T-helper 2 cell (primary cell): Measurements from ENCODE around the gene TIMM10B.
A peak's percentile ranks its signal among the peaks of the same experiment; 100 is the strongest.

Experiments used
- DNase-seq, 5 experiments: peaks; one replicate each; pipeline versions ENCODE4 v3.0.0 to v3.0.0-alpha.2; 2012 to 2022

TIMM10B gene

DNA sequence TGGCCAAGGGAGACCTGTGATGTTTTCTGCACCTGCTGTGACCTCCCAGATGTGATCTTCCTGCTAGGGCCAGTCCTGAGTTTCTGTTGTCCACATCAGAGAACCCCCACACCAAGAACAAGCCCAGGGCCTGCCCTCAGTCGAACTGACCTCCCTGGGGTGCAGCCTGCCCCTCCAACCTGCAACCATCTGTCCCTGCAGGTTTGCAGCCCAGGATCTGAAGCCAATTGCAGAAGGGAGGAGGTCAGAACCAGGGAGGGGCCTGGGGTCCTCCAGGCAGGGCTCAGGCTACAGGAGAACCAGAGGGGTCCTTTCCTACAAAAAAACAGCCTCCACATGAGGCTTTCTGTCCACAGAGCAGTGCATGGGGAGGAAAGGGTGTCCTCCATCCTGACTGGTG, 8.4 kb upstream of the TIMM10B start:
- no peak for DNase-seq

DNA sequence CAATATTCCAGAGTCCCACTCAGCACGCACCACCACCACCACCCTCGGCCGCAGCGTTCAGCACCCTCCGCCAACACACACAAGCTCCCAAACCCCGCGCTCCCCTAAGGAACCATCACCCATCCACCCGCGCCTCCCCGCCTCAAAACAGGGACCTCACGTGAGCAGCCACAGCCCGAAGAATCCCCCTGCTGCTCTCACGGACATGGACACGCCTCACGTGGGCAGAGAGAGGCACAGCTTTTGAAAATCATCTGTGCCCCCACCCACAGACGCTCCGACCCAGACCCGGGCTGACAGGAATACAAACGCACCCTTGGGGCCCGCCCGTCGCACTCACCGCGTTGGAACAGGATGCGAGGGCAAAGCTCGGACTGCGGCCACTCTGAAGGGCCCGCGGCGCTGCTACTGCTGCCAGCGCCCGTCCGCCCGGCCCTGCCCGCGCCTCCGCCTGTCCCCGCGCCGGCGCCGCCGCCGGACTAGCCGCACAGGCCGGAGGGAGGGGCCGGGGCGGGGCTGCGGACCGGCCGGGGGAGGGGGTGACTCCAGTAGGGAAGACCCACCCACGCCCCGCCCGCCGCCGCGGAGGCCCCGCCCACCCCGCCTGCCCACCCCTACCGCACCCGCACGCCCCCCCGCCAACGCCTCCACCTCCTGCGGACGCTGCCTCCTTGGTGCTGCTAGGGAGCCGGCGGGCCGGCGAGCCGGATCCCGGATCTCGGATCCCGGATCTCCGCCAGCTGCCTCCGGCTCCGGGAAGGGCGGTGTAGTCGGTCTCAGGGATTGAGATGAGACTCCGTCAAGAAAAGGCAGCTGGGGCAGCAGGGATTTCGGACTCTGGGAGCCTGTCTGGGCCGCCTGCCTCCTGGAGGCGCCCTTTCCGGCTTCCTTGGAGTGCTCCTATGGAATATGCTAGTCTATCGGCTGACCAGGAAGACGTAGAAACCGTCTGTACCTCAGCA, 7.6 kb upstream of the TIMM10B start, which contains the start of gene TRIM3:
TRIM3 (minus strand) TSS at position 491 of the 962 bp plus-strand sequence. CDS start 8,246 bp downstream, outside the sequence.
- peak; percentile 36 to 71 (median 63) for DNase-seq

DNA sequence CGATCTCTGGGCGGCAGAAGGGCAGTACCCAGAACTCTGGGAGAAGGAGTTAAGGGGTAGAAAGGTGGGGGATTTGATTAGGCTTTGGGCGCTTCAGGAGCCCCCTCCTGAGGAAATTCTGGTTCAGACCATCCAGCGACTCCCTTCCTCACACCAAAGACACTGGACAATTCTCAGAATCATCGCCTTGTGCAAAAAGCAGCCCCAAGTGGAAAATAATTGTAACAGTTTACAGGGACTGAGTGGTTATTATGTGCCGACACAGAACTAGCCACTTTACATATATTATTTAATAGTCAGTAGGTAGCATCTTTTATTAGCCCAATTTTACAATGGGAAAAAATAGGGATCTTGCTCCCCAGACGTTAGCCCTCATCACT, 6.9 kb upstream of the TIMM10B start:
- DNase-seq = no peak

DNA sequence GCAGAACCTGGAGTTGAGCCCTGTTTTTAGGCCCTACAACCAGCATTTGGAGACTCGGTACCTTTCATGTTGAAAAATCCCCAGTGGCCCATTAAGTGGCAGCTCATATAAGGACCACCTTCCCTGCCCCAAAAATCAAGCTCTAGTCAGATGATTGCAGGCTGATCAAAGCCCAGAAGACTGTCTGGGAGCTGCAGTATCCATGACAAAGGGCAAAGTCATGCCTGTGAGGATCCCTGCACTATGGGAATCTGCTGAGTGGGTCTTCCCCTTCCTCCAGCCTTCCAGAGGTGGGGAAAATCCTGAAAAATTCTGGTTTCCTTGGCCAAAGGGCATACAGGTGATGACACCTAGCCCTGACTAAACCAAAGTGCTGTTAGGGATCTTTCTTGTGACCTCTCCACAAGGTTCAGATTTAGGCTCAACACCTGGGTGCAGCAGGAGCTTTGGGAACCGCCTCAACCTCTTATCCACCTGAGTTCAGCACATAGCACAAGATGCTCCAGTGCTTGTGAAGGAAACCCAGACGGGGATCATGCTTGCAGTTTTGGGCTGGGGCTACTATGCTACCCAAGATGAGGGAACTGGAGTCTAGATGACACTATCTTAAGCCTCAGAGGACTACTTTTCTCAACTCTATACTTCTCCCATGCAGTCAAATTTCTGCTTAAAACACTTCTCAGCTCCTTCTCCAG, 6.3 kb upstream of the TIMM10B start:
- no peak for DNase-seq

DNA sequence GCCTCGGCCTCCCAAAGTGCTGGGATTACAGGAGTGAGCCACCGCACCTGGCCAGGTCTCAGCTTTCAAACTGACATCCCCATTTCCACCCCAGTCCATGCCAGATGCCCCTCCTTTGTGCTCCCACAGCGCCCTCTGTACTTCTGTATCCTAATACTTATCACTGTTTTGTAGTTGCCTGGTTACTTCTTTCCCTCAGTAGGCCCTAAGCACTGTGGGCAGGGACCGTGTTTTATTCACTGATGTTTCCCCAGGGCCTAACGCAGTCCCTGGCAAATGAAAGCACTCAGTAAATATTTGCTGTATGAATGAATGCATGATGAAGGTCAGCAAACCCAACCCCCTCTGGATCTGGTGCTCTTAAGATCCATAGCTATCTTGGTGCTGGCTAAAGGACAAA, 5.4 kb upstream of the TIMM10B start:
- DNase-seq = no peak

DNA sequence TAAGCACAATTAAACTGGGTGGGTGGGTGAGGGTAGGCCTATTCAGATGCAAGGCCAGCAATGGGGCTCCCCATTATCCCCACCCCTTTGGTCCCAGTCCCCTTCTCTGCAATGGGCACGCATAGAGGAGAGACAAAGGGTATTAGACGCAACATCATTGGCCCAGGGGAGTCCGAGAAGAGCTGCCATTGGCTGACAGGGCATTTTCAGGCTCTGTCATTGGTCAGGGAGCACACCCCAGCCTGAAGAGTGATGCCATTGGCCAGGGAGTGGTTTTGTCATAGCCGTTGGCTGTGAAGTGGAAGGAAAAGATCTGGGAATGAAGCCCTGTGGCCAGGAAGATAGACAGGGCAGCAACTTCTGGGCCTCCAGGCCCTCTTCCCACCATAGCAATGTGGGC, 4.7 kb upstream of the TIMM10B start:
- DNase-seq = no peak

DNA sequence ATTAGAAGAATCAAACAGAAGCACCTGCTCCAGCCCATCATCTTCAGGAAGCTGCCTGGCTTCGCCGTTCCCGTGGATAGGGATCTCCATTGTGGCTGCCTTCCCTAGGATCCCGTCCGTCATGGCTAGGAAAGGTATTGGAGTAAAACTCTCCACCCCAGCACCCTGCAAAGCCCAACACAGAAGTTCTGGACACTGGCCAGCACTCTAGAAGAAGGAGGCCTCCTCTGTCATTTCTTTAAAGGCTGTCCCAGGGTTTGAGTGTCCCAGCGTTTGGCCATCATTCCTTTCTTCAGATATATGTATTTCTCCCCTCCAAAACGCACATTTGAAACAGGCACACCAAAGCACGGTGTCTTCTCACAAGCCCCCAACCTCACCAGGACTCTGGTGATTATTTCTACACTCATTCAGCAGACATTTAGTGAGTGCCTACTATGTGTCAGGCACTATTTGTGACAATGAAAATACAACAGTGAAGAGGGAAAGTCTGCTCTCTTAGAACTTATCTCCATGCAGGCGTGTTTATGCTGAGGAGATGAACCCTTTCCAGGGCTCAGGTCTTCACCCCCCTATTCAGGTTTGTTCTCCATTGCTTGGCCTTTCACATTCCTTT, 894 bp upstream of the TIMM10B start:
- no peak for DNase-seq

DNA sequence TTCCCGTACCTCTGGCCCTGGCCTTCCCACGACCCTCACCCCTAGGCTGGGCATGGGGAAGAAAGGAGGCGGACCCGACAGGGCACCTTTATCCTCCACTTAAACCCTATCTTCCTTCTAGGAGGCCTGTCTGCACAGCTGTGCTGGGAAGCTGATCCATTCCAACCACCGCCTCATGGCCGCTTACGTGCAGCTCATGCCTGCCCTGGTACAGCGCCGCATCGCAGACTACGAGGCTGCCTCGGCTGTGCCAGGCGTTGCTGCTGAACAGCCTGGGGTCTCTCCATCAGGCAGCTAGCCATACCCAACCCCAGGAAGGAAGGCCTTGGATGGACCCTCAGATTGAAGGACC, 599 bp downstream of the TIMM10B start:
- DNase-seq = peak in 1 of 5 experiments; percentile 31

DNA sequence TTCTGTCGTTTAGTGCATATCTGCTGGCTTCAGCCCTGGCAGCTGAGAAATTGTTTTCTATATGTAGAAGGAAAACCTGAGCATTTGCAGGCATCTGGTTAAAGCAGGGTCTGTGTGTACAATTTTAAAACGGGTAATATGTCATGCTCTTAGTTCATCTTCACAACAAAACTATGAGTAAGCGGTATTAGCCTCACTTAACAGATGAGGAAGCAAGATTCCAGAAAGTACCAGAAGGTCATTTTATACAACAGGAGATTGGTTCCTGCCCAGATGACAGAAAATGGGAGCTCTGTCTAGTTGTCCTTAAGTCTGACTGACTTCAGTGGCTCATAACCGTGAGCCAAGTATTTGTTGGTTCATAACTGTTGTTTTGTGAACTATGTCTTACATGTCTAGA, 1.1 kb downstream of the TIMM10B start:
- no peak for DNase-seq

DNA sequence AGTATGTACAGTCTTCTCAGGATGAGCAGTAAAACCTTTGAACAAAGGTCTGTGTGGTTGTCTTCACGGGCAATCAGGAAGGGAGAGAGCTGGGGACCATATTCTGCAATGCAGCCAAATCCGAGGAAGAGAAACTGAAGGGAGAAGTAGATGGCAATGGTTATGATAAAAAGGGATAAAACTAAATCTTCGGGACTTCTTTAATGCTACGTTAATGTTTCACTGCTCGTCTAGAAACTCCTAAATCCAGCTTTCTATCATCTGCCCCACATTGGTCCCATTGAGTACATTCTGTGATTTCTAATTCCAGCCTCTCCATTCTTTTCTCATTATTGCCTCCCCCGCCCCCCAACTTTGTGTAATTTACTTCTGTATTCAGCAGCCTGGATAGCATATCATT, 1.7 kb downstream of the TIMM10B start:
- no peak for DNase-seq

DNA sequence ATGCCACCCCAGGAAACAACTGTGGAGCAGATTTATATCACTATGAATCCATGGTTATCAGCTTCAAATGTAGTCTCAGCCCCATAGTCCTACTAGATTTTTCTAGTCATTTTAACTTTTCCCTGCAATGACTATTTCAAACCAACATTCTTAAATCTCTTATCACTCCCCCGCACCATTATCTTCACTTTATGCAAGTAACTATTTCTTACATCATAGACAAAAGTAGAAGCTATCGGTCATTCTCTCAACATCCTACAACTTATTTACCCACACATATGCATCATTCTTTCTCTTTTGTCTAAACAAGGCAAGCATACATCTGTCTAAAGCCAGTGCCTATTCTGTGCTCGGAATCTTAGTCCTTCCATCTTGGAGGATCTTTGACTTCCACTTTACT, 4.4 kb downstream of the TIMM10B start:
- no peak for DNase-seq

DNA sequence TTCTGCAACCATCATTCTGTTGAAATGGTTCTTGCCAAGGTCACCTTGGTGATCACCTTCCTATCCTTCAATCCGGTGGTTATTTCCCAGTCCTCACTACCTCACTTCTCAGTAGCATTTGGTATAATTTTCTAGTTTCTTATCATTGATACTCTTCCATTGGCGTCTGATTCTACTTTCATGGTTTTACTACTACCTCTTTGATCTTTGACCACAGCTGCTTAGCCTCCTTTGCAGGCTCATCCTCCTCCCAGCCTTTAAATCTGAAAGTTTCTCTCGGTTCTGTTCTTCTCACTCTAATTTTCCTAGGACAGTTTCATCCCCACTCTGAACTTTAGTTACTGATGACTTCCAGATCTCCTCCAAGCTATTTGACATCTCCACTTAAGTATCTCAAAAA, 5.0 kb downstream of the TIMM10B start:
- no peak for DNase-seq

DNA sequence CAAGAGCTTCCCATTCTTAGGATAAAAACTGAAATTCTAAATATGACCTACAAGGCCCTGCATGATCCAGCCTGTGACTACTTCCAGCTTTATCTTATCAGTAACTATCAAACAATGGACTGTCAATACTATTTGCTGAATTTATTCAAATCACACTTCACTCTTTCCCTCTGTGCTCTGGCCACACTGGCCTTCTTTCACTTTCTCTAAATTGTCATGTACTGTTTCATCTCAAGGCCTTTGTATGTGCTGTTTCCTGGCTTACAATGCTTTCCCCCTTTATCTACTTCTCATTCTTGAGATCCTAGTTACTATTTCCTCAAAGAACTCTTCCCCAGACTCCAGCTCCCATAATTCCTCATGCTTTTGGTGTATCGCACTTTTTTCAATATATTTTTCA, 5.6 kb downstream of the TIMM10B start:
- DNase-seq = no peak

DNA sequence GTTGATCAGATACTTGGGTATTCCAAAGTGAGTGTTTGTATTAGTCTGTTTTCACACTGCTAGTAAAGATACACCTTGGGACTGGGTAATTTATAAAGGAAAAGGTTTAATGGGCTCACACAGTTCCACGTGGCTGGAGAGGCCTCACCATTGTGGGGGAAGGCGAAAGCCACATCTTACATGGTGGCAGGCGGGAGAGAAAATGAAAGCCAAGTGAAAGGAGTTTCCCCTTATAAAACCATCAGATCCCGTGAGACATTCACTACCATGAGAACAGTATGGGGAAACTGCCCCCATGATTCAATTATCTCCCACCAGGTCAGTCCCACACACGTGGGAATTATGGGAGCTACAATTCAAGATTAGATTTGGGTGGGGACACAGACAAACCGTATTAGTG, 7.0 kb downstream of the TIMM10B start:
- no peak for DNase-seq

DNA sequence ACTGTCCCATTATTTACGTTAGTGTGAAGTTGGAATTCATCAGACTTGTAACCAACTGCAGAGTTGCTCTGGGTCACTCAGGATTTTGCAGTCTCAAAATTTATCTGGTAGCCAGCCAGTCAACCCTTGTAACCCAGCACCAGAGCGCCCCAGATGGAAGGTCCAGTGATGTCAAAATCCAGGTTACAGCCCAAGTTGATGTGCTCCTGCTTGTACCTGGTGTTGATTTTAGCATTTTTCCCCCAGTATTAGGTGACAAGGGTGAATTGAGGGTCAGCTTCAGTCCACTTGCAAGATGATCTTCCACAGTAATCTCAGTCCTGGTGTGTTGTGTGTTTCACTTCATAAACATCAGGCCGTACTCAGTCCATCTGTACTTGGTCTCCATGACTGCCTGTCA, 7.5 kb downstream of the TIMM10B start:
- no peak for DNase-seq

DNA sequence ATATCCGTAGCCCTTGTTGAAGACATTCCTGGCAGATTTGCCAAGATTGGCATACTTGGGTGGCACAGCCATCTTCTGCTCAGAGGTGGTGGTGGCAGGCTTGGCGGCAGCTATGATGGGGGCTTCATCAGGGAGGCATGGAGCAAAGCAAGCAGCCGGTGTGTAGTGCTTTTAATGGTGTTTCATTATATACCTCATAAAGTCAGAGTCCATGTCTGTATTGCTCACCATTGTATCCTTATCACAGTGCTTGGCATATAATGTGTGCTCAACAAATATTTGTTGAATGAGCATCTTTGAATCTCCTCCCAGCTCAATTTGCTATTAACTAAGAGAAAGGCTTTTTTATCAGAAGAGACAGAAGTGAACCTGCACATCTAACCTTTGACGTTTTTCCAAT, 8.0 kb downstream of the TIMM10B start:
- DNase-seq = no peak

DNA sequence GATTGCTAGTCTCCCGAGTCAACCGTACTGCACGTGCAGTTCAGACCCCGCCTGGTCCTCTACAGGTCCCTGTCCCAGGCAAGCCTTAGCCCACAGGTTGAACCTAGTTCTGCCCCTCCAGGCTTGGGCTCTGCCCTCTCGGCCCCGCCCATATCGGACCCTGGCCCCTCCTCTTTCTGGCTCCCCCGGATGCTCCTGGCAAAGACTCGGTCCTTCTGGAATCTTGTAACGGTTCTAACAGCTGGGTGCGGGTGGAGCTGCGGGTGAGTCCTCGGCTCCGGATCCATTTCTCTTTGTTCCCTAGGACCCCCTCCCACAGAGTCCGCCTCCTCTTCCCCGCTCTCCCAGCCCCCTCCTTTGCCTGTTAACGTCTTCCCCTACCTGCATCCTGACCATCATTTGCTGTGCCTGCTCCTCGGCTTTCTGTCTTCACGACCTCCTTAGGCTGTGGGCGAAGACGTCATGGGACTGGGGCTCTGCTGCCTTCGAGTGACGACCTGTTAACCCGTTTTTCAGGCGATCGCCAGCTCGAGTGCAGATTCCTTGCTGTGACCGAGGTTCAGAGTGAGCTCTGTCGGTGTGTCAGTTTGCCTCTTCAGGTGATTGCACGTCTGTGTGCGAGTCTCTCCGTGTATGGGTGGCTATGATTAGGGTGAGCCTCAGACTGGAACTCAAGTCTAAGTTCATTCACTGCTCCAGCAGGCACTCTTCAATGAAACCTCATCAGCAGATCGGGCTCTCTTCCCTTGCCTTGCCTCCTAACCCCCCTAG, 16.0 kb downstream of the TIMM10B start, which contains the start of gene DNHD1:
DNHD1 (plus strand) TSS at position 212 of the 771 bp plus-strand sequence. CDS start 936 bp downstream, outside the sequence.
- DNase-seq = no peak

DNA sequence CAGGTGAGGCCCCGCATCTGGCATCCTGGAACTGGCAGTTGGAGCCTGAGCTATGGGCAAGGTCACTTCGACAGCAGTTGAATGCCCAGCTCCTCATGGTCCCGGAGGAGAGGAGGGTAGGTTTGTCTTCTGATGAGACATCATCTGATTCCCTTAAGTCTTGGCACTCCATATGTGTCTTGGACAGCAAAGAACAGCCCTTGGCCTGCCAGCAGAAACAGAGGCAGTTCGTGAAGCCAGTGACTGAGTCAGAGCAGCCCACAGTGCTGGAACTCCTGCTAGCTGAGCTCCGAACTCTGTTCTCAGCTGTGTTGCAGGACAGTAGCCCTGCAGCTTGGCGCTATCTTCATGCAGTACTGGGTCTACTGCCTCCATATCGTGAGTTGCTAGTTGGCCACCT, 16.8 kb downstream of the TIMM10B start:
- DNase-seq = no peak

DNA sequence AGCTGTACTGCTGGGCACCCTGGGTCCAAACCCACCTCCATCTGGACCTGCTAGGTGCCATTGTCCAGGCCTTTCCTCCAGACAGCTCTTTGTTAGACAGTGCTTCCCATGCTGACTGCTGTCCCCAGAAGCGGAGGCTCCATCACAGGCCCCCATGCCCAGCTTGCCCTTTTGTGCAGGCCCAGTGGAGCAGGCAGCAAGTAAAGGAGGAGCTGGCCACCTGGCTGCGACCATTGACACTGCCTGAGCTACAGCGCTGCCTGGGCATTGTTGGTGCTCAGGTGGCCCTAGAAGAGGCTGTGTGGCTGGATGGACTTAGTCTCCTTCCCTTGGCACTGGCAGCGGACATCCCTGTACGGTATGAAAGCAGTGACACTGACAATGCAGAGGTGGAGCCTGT, 17.2 kb downstream of the TIMM10B start:
- no peak for DNase-seq

DNA sequence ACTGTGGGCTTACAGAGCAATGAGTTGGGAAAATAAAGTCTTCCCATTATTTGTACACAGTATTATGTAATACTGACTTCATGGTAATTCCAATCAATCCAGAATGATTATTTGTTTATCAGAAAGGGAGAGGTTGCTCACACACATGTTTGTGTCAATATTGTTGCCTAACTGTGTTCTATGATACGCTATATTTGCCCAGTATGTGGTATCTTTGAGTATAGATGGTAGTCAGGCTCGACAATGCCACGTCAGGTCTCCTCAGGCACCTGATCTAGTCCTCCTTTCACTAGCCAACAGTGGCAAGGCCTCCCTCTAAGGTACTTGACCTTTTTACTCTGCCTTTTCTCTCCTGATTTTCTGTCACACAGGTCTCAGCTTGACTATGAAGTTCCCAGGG, 21.1 kb downstream of the TIMM10B start:
- DNase-seq = no peak

DNA sequence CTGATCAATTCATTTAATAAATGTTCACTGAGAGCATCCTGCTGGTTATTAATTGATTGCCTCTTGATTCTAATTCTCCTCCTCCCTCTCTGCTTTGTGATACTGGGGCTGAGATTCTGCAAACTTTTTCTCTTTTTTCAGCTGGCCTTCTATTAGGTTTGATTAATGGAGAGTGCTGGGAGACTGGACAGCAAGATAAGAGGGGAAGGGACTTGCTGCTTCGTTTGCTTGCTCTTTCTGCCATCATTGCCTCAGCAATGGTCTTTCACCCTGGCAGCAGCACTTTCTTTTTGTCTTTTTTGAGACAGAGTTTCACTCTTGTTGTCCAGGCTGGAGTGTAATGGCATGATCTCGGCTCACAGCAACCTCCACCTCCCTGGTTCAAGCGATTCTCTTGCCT, 22.9 kb downstream of the TIMM10B start:
- DNase-seq = no peak

DNA sequence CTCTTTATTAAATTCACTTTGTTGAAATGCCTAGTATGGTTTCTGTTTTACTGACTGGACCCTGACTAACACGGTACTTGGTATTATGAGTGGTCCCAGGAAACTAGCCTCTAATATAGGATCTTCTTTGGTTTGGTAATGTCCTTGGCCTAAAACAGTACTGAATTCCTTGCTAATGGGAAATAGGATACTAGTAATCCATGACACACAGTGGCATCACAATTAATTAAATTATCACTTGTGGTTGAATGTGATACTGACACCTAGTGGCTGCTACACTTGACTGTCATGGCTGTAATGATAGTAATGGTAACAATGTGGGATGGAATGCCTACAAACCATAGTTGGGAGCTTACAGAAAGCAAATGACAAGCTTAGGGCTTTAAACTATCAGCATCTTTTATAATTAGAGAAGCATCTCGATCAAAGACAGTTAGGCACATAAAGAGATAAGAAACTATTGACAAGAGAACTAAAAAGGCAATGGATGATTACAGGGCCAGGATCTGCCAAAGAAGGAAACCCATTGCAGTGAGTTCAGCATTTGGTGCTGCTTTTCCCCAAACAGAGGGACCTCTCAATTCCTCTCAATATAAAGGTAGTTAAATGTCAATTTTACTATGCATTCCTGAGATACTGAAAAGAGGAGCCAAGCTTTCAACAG, 24.4 kb downstream of the TIMM10B start:
- peak in 1 of 5 experiments; percentile 53 for DNase-seq
